Measurements from ENCODE around the gene NRXN3.
A peak's percentile ranks its signal among the peaks of the same experiment; 100 is the strongest.

The NRXN3 gene

DNA sequence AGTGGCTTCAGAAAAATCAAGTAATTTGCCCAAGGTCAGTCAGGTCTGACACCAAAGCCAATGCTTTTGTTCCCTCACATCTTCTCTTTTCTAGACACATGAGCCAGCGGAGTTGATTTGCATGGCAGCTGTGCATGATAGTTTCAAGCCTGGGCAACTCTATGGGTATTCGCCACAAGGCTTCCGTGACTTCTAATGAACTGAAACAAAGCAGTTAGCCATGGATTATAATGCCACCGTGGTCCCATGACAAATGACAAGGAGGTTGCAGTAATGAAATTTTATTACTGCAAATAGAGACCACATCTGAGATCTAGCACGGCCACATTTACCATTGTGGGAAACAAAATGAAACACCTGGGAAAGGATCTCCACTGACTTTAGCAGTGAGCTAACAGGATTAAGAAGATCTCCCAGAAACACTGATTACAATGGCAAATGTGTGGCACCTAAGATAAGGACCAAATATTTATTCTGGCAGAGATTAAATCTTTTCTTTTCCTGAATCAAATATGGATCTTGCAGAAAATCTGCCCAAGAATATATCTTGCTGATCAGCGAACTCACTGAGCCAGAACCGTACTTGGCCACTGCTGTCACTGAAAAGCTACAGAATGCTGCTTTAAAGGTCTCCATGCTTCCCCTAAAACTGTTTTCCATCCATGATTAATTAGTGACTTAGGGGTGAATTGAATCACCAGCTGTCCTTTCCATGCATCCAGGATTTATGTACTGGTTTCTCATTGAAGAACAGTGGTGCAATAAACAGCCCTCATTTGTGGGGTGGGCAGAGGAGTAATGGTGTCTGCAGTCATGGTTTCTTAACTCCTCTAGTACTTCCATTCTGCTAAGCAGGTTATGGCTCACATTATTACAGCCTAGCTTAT, 1490.1 kb downstream of the NRXN3 start:
- TF ChIP-seq, protein P1, sequence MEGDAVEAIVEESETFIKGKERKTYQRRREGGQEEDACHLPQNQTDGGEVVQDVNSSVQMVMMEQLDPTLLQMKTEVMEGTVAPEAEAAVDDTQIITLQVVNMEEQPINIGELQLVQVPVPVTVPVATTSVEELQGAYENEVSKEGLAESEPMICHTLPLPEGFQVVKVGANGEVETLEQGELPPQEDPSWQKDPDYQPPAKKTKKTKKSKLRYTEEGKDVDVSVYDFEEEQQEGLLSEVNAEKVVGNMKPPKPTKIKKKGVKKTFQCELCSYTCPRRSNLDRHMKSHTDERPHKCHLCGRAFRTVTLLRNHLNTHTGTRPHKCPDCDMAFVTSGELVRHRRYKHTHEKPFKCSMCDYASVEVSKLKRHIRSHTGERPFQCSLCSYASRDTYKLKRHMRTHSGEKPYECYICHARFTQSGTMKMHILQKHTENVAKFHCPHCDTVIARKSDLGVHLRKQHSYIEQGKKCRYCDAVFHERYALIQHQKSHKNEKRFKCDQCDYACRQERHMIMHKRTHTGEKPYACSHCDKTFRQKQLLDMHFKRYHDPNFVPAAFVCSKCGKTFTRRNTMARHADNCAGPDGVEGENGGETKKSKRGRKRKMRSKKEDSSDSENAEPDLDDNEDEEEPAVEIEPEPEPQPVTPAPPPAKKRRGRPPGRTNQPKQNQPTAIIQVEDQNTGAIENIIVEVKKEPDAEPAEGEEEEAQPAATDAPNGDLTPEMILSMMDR (IDR thresholded peaks at IDR 0.05; ENCODE audit: unreplicated experiment in 3 of 3), result no peak
- peaks cover 4% of the 10 kb centered on the region for H3K9me3 Mint-ChIP-seq
- H3K27me3 Mint-ChIP-seq (ENCODE audit: low read depth), result peaks cover 4% of the 10 kb centered on the region
- H3K4me1 Mint-ChIP-seq, result peaks cover 34% of the 10 kb centered on the region
- peak overlapping the region; percentile 18 to 78 (median 52) for H3K27ac Mint-ChIP-seq
- H3K4me3 Mint-ChIP-seq, result no peak overlapping the region
- H3K36me3 Mint-ChIP-seq (ENCODE audit: low read depth), result peaks cover 27% of the 10 kb centered on the region

- peaks cover 4% of the 10 kb centered on the region for H3K9me3 Mint-ChIP-seq
- H3K36me3 Mint-ChIP-seq (ENCODE audit: low read depth), result peaks cover 27% of the 10 kb centered on the region
- peaks cover 4% of the 10 kb centered on the region for H3K27me3 Mint-ChIP-seq (ENCODE audit: low read depth)
- peaks cover 34% of the 10 kb centered on the region for H3K4me1 Mint-ChIP-seq
- TF ChIP-seq, protein P1 (IDR thresholded peaks at IDR 0.05; ENCODE audit: unreplicated experiment in 3 of 3), result no peak
- peak overlapping the region in 2 of 3 experiments; percentile 27 to 78 for H3K27ac Mint-ChIP-seq
- no peak overlapping the region for H3K4me3 Mint-ChIP-seq
Measured at GRCh38 chr14:79661752-79662151, 1491.6 kb downstream of the NRXN3 start.

DNA sequence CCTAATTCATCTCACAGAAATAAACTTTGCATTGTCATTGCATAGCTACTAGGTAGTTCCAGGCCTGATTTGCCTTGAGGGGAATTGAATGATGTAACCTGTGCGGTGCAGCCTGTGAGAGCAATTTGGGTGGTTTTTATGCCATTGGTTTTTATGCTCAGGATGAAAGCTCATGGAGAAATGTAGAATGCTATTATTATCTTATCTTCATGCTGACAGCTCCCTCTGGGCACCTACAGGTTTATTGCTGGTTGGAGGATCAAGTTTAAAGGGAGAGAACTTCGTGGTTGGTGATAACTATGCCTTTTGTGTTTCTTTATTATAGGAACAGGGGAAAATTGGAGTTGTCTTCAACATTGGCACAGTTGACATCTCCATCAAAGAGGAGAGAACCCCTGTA, 1493.3 kb downstream of the NRXN3 start:
- Mint-ChIP-seq H3K9me3 (peaks cover 4% of the 10 kb centered on the region), H3K4me1 (peaks cover 41% of the 10 kb centered on the region)
- TF ChIP-seq, protein P1 (IDR thresholded peaks at IDR 0.05; ENCODE audit: unreplicated experiment in 3 of 3), result no peak

DNA sequence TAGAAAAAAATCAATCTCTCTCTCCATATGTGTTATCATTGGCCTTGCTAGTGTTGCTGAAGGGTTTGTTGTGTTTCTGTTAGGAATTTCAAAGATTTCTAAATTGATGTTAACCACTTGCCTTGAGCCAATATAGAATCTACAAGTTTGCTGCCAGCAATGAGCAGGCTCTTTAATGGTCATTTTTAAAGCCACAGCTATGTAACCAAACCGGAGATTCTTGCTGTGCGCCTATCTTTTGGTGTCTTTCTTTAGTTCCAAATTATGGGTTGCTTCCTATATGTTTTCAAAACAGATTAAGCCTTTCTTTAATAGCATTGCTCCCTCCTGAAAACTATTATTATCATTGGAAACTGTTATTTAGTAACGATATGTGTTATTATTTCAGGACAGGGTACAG, 1495.4 kb downstream of the NRXN3 start:
- Mint-ChIP-seq H3K4me1 (peaks cover 29% of the 10 kb centered on the region), H3K27ac (no peak overlapping the region), H3K36me3 (ENCODE audit: low read depth) (peaks cover 27% of the 10 kb centered on the region), H3K4me3 (no peak overlapping the region), H3K9me3 (peaks cover 4% of the 10 kb centered on the region), H3K27me3 (ENCODE audit: low read depth) (no peaks in the 10 kb centered on the region)
- TF ChIP-seq, protein P1 (IDR thresholded peaks at IDR 0.05; ENCODE audit: unreplicated experiment in 3 of 3), result no peak

More for the DNA sequence above, 1493.3 kb downstream of the NRXN3 start:
- Mint-ChIP-seq H3K27me3 (ENCODE audit: low read depth) (peaks cover 4% of the 10 kb centered on the region), H3K4me3 (no peak overlapping the region), H3K27ac (no peak overlapping the region), H3K36me3 (ENCODE audit: low read depth) (peaks cover 27% of the 10 kb centered on the region)

DNA sequence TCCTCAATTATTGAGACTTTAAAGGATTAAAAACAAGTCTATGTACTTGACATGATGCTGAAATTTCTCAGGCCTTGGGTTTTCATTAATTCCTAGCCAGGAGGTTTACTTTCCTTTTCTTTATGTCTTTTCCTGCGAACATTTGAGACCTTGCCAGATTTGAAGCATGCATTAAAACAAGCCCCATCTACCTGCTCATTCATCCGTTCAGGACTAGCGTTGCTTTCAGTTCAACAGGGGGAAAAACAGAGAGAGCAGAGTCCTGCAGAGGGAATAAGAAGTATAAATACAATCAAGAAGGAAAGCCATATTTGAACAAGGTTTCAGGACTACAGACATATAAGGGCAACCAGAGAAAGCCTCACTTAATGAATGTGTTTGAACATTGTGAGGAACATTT, 1498.8 kb downstream of the NRXN3 start:
- TF ChIP-seq, protein P1 (IDR thresholded peaks at IDR 0.05; ENCODE audit: unreplicated experiment in 3 of 3), result no peak
- H3K4me3 Mint-ChIP-seq, result no peak overlapping the region
- H3K27ac Mint-ChIP-seq, result peak overlapping the region; percentile 61 to 68 (median 62)
- no peaks in the 10 kb centered on the region for H3K9me3 Mint-ChIP-seq
- peaks cover 6% of the 10 kb centered on the region for H3K36me3 Mint-ChIP-seq (ENCODE audit: low read depth)
- H3K4me1 Mint-ChIP-seq, result peaks cover 17% of the 10 kb centered on the region
- H3K27me3 Mint-ChIP-seq (ENCODE audit: low read depth), result no peaks in the 10 kb centered on the region

DNA sequence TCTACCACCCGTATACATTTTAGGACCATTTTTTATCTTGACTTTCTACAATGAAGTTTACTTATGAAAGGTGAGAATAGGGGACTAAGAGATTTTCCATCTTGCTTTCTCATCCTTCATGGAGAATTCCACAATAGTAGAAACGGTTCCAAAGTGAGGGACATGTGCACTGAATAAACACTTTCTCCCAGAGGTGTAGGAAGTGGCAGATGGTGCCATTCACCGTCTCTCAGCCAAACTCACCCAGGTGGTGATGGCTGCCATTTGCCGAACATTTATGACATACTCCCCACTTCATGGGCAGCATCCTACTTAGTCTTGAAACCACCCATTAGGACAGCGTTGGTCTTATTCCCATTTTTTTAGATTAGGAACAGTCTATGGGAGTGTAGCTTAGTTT, 1500.6 kb downstream of the NRXN3 start:
- Mint-ChIP-seq H3K9me3 (no peaks in the 10 kb centered on the region), H3K27me3 (ENCODE audit: low read depth) (no peaks in the 10 kb centered on the region), H3K4me1 (peaks cover 17% of the 10 kb centered on the region), H3K27ac (no peak overlapping the region), H3K4me3 (no peak overlapping the region), H3K36me3 (ENCODE audit: low read depth) (peaks cover 4% of the 10 kb centered on the region)
- TF ChIP-seq, protein P1 (IDR thresholded peaks at IDR 0.05; ENCODE audit: unreplicated experiment in 3 of 3), result no peak
